Neural cell (in vitro differentiated cells): ENCODE measurements around the gene BLVRA. TPM values are rescaled to one million over a fixed set of nuclear protein-coding genes. Genes with fewer than 3 reads are reported as not detected.

ENCODE experiments used
- H2AFZ ChIP-seq: fragments of 200-600, 300-800 bp; sonication (generic), shearing (Covaris generic); 2 replicates; pipeline ENCODE4 v1.6.0; 2014; ENCODE audit warnings: low read depth, mild to moderate bottlenecking, antibody characterized with exemption, low read length, moderate library complexity
- H3F3A ChIP-seq: fragments of 200-600 bp; shearing (Covaris generic); 2 replicates; pipeline ENCODE4 v1.6.1; 2016; ENCODE audit warnings: mild to moderate bottlenecking, moderate library complexity, mixed read lengths, antibody characterized with exemption, low read length; ENCODE audit not compliant: insufficient read depth, poor library complexity, severe bottlenecking
- H3K27ac ChIP-seq: fragments of 200-600, 300-800 bp; sonication (generic), shearing (Covaris generic); 2 replicates; pipeline ENCODE4 v1.5.1; 2014; ENCODE audit warnings: mild to moderate bottlenecking, low read length, moderate library complexity
- H3K27me3 ChIP-seq: fragments of 300-800, 200-600 bp; sonication (generic), shearing (Covaris generic); 2 replicates; pipeline ENCODE4 v1.6.0; 2014; ENCODE audit warnings: mild to moderate bottlenecking, low read depth, low read length, moderate library complexity; ENCODE audit not compliant: insufficient read depth
- H3K36me3 ChIP-seq: fragments of 300-800, 200-600 bp; sonication (generic), shearing (Covaris generic); 2 replicates; pipeline ENCODE4 v1.5.1; 2014; ENCODE audit warnings: mild to moderate bottlenecking, antibody characterized with exemption, low read length, moderate library complexity; ENCODE audit not compliant: insufficient read depth
- H3K4me2 ChIP-seq: fragments of 300-800, 200-600 bp; sonication (generic), shearing (Covaris generic); 2 replicates; pipeline ENCODE4 v1.6.0; 2014; ENCODE audit warnings: mild to moderate bottlenecking, low read length
- H3K4me3 ChIP-seq: fragments of 300-800, 200-600 bp; sonication (generic), shearing (Covaris generic); 2 replicates; pipeline ENCODE4 v1.5.1; 2014; ENCODE audit warnings: mild to moderate bottlenecking, low read length, moderate library complexity
- H3K79me2 ChIP-seq: fragments of 200-600 bp; shearing (Covaris generic); replicated peaks from 2 replicates; pipeline ENCODE4 v1.6.0; 2014; ENCODE audit warnings: mild to moderate bottlenecking, low read length, moderate library complexity; ENCODE audit not compliant: insufficient read depth
- H3K9ac ChIP-seq: fragments of 300-800, 200-600 bp; sonication (generic), shearing (Covaris generic); 2 replicates; pipeline ENCODE4 v1.6.1; 2016; ENCODE audit warnings: mild to moderate bottlenecking, low read length, mixed read lengths
- H3K9me2 ChIP-seq: fragments of 200-600 bp; shearing (Covaris generic); 2 replicates; pipeline ENCODE4 v1.6.1; 2016; ENCODE audit warnings: mild to moderate bottlenecking, low read length, mixed read lengths; ENCODE audit not compliant: insufficient read depth
- H3K9me3 ChIP-seq: fragments of 200-600, 300-800 bp; sonication (generic), shearing (Covaris generic); 2 replicates; pipeline ENCODE4 v1.6.1; 2016; ENCODE audit warnings: mild to moderate bottlenecking, mixed run types, low read length, moderate library complexity, mixed read lengths
- H4K20me1 ChIP-seq: fragments of 200-600 bp; shearing (Covaris generic); 2 replicates; pipeline ENCODE4 v1.6.1; 2016; ENCODE audit warnings: mild to moderate bottlenecking, mixed run types; ENCODE audit not compliant: insufficient read depth
- CTCF ChIP-seq: fragments of 450-650 bp; IDR thresholded peaks from 2 replicates; pipeline ENCODE4 v1.5.1; 2014; ENCODE audit warnings: antibody characterized with exemption, mild to moderate bottlenecking, moderate library complexity; ENCODE audit not compliant: poor library complexity, severe bottlenecking
- MXI1 ChIP-seq: fragments of 450-650 bp; conservative IDR thresholded peaks from 2 replicates; pipeline ENCODE4 v1.6.1; 2014; ENCODE audit warnings: antibody characterized with exemption, mild to moderate bottlenecking; ENCODE audit not compliant: poor library complexity, severe bottlenecking
- POLR2AphosphoS5 ChIP-seq: IDR thresholded peaks from 2 replicates; pipeline ENCODE4 v1.6.1; 2012
- RAD21 ChIP-seq: fragments of 450-650 bp; conservative IDR thresholded peaks from 2 replicates; pipeline ENCODE4 v1.6.1; 2014; ENCODE audit warnings: antibody characterized with exemption, mild to moderate bottlenecking, moderate library complexity
- REST ChIP-seq: IDR thresholded peaks from 2 replicates; pipeline ENCODE4 v1.6.1; 2012; ENCODE audit warnings: borderline replicate concordance
- SMC3 ChIP-seq: fragments of 450-650 bp; conservative IDR thresholded peaks from 2 replicates; pipeline ENCODE4 v1.6.1; 2014; ENCODE audit warnings: antibody characterized with exemption, mild to moderate bottlenecking, moderate library complexity; ENCODE audit not compliant: poor library complexity
- TAF1 ChIP-seq: IDR thresholded peaks from 2 replicates; pipeline ENCODE4 v1.6.1; 2012; ENCODE audit warnings: low read depth
- polyA plus RNA-seq: library from polyadenylated mRNA; depleted of rRNA; stranded (reverse); fragments of >200 nt; gene quantifications from 2 replicates; pipeline ENCODE4 v1.2.3, GENCODE V29; 2014

The BLVRA gene
- polyA plus RNA-seq, 1 donor from 2014 or later, result 12.4 TPM

DNA sequence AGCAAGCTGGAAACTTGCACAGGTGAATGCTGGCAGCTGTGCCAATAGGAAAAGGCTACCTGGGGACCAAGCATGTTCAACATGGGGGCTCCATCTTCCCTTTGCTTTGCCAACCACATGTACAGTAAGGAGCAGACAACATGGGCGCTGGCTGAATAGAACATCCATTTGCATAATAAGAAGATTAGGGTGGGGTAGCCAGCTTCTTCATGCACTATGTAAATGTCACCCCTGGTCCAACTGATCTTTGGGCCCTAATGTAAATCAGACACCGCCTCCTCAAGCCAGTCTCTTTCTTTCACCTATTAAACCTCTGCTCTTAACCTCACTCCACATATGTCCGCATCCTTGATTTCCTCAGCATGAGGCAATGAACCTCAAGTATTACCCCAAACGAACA is 84.8 kb downstream of the BLVRA start:
- H3K9me3 ChIP-seq, result no peaks in the 10 kb centered on the region
- no peak for TF ChIP-seq POLR2AphosphoS5
- no peak for TF ChIP-seq TAF1
- no peak for TF ChIP-seq CTCF
- no peak for TF ChIP-seq RAD21
- no peak for TF ChIP-seq REST
- TF ChIP-seq SMC3, result no peak
- no peak overlapping the region for H3K4me2 ChIP-seq
- H3K36me3 ChIP-seq, result no peaks in the 10 kb centered on the region
- no peaks in the 10 kb centered on the region for H3K79me2 ChIP-seq
- no peaks in the 10 kb centered on the region for H3K9me2 ChIP-seq
- H3K27ac ChIP-seq, result no peak overlapping the region
- H3K27me3 ChIP-seq, result no peaks in the 10 kb centered on the region
- H3K4me3 ChIP-seq, result no peak overlapping the region
- H3K9ac ChIP-seq, result no peak overlapping the region
- no peaks in the 10 kb centered on the region for H3F3A ChIP-seq
- H2AFZ ChIP-seq, result no peak overlapping the region
- no peaks in the 10 kb centered on the region for H4K20me1 ChIP-seq

- H3K9me3 ChIP-seq, result no peaks in the 10 kb centered on the region
- TF ChIP-seq MXI1 (no peak), TAF1 (no peak), RAD21 (no peak), SMC3 (no peak), CTCF (no peak), POLR2AphosphoS5 (no peak)
- no peak overlapping the region for H3K9ac ChIP-seq
- H3K4me3 ChIP-seq, result no peak overlapping the region
- no peaks in the 10 kb centered on the region for H3K9me2 ChIP-seq
- no peaks in the 10 kb centered on the region for H4K20me1 ChIP-seq
- no peaks in the 10 kb centered on the region for H3F3A ChIP-seq
- no peak overlapping the region for H3K4me2 ChIP-seq
- H2AFZ ChIP-seq, result no peak overlapping the region
- no peaks in the 10 kb centered on the region for H3K36me3 ChIP-seq
- H3K27ac ChIP-seq, result no peak overlapping the region
- no peaks in the 10 kb centered on the region for H3K27me3 ChIP-seq
- no peaks in the 10 kb centered on the region for H3K79me2 ChIP-seq
Observed at GRCh38 chr7:43844257-43844656, 85.8 kb downstream of the BLVRA start.
